NCI-H1417 (cell line): ENCODE measurements around the gene PDE4B.

ENCODE experiments used
- DNase-seq, 3 experiments: peaks; one replicate each; lab custom pipeline; 2025; lab: John Stamatoyannopoulos, UW

The PDE4B gene

DNA sequence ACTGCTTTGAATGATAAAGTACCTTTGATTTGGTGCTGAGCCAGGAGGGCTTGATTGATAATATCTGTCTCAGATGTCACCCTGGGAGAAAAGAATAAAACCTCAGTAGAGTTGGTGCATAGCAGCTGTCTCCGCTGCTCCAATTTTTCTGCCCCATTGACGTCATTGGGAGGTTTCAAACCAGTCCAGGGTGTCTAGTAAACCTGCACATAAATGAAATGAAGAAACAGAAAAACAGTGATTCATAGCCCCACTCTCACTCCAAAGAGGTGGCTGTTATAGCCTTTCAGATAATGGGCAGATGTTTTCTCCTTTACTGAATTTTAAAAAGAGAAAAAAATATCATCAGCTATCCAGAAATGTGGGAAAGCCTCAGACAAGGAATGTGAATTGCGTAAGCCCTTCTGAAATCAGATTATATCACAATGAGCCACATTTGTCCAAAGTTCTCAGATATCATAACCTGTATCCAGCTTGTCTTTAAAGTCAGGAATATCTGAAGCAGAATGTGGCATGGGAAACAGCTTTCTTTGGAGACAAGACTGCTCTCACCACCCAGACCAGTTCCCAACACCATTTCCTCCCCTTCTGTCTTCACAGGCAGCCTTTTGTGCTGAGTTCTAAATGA, 390.0 kb downstream of the PDE4B start:
- DNase-seq: peak; percentile 3 to 44 (median 8)

GRCh38 chr1:66183400-66183799, 390.7 kb downstream of the PDE4B start:
- no peak for DNase-seq

DNA sequence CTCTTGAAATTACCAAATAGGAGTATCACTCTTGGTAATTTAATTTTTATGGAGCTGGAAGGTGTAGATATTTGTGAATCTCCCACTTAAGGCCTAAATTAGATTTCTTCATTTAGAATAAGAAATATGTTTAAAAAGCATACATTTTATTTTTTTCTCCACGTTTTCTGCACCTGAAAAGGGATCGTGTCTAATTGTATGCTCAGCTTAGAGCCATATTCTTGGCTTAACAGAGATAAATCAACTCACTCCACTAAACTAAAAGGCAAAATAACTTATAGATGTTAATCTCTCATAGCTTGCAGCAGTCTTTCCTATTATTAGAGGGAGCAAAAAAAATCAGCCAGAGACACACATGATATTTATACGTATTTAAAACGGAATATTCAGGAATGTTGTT, 404.4 kb downstream of the PDE4B start:
- no peak for DNase-seq

DNA sequence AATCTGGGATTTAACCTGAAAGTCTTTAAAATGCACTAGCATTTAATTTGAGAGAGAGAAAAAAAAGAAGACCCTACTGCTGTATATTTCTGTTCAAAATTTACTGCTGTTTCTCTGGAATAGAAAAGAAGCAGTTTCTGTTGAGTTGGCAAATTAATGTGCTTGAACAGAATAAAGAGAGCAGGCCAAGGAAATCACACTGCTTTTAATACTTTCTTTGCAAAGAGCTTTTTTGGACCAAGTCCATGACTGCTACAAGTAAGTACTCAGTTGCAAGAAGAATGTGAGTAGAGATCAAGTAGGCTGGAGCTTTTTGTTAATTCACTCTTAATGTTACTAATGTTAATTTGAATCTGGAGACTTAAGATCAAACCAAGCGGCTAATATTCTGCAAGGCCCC, 405.1 kb downstream of the PDE4B start:
- no peak for DNase-seq

- DNase-seq: no peak
Observed at GRCh38 chr1:66206563-66207144, 414.0 kb downstream of the PDE4B start.

GRCh38 chr1:66207484-66207883, 414.8 kb downstream of the PDE4B start:
- peak in 2 of 3 experiments; percentile 15 to 67 for DNase-seq

DNA sequence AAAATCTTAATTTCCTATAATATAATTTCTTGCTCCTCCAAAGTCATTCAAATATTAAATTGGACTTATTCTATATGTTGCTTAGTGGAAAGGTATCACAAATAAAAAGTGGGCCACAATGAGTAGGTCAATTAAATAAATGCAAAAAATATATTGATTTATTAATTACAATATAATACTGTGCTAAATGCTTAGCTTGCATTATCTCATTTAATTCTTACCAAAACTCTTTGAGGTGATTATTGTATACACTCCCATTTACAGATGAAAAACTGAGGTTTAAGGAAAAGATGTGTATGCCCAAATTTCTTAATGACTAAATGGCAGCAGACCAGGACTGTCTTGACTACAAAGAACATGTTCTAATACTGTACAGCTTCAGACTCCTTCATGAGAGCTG, 415.9 kb downstream of the PDE4B start:
- DNase-seq: no peak

DNA sequence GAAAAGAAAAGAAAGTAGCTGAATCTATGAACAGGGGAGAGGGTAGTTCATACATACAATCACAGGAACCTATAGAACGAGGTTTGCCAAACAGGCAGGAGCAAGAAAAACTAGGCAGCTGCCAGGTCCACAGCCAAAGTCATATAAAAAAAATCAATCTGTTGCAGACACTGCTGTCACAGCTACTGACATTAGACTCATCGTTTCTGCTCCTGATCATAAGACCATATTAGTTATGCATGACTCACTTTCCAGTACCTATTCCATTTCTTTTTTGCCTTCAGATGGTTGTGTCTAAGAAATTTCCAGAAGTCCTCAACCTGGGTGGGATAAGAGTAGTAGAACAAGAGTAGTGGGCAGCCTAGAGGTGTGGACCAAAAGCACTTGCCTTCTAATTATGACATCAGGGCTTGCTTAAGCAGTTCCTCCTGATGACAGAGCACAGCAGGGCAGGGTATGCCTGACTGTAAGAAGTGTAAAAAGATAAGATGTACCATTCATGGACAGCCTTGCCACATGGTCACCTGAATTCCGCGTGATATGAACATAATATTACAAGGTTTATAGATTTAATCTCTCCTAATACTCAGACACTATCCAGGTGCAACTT, 418.0 kb downstream of the PDE4B start:
- no peak for DNase-seq

DNA sequence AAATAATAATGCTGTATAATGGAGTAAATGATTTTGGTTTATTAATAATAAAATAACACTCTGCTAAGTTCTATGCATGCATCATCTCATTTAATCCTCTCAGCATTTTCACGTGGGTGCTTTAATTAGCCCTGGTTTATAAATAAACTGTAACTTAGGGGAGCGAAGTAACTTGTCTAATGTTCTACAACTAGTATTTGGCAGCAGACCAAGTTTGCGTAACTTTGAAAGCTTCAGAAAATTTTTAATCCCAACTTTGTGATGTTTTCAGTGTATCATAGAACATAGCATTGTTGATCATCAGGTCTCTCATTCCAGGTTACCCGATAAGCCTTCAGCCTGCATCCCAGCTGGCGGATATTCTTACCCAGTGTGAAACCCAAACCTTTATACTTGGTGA, 418.8 kb downstream of the PDE4B start:
- no peak for DNase-seq

DNA sequence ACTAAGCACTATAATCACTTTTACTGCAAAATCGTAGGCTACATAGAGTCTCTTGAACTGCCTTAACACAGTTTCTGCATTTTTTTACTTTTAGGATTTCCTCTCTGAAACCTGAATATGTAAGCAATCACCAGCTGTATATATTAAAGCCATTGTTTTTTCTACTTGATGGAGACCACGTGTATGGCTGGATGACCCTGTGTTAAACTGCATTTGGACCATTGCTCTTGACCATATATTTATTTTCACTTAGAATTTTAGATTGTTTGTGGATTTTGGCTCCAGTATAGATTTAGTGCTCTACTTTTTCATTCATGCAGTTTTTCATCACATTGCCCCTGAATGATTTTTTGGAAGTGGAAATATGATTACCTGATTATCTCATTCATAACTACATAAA, 420.8 kb downstream of the PDE4B start:
- no peak for DNase-seq

GRCh38 chr1:66214901-66215300, 422.2 kb downstream of the PDE4B start:
- DNase-seq: no peak

GRCh38 chr1:66217021-66217420, 424.3 kb downstream of the PDE4B start:
- DNase-seq: peak in 2 of 3 experiments; percentile 64 to 83

GRCh38 chr1:66217561-66217960, 424.9 kb downstream of the PDE4B start:
- no peak for DNase-seq

GRCh38 chr1:66220477-66220876, 427.8 kb downstream of the PDE4B start:
- no peak for DNase-seq

DNA sequence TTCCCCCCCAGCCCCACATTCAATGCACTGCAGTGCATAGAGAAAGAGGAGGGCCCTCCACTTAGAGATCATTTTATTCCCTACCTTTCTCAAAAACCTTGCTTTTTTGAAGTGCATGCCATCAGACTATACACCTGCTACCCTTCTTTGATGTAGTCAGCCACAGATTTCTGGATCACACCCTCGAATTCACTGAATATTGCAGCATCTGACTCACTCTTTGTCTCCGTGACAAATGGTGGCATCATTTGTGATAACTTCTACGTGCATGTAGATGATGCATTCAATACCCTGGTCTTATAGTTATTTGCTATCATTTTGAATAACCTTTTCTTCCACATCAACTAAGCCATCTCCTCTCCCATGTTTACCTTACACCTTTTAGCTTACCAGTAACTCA, 431.0 kb downstream of the PDE4B start:
- no peak for DNase-seq

GRCh38 chr1:66226985-66227384, 434.3 kb downstream of the PDE4B start:
- no peak for DNase-seq

DNA sequence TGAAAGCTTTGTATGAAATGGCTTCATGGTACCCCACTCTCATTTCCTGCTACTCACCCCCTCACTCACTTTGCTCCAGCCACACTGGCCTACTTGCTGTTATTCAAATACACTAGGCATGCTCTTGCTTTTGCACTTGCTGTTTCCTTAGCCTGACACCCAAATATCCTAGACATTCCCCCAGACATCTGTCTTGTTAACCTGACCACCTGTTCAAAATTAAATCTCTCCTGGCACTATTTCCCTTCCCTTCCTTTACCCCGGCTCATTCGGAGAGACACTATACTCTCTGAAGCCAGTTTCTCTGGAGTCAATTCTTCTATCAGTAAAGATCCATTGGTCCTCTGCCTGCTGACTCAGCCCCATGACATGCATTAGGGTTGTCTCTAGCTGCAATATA, 435.3 kb downstream of the PDE4B start:
- DNase-seq: no peak

- DNase-seq: peak in 1 of 3 experiments; percentile 55
Observed at GRCh38 chr1:66231217-66231616, 438.5 kb downstream of the PDE4B start.

DNA sequence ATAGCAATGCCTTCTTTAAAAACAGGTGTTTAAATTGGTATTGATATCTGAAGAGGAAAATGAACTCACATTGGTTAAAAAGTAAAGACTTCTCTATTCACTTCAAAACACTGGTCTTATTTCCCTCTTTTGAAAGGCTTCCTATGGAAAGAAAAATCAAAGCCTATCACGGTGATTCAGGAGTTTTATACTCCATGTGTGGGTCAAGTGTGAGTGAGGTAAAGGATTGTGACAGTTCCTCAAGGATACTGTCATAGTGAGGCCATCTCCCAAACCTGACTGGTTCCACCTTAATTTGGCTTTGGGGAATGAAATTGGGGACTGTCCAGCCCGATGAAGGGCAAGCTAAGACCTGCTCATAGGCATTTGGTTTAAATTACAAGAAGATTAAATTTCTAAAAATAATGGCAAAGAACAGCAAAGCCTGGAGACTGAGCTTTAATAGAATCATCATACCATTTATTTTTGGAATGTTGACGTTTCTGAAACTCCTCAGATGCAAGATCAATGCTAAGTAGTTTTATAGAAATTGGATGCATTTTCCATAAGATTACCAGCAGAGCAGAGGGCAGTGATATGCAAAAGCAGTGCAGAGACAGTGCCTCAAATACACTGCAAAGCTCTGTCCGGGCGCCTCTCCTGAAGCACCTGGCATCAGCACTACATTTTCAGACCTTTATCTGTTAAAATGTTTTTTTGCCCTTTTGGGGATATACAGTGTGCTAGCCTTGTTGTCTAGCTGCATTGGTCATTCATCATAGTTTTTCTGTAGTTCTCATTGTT, 439.2 kb downstream of the PDE4B start:
- DNase-seq: no peak

- no peak for DNase-seq
Observed at GRCh38 chr1:66237042-66237441, 444.3 kb downstream of the PDE4B start.

- no peak for DNase-seq
Observed at GRCh38 chr1:66237722-66238479, 445.2 kb downstream of the PDE4B start.

DNA sequence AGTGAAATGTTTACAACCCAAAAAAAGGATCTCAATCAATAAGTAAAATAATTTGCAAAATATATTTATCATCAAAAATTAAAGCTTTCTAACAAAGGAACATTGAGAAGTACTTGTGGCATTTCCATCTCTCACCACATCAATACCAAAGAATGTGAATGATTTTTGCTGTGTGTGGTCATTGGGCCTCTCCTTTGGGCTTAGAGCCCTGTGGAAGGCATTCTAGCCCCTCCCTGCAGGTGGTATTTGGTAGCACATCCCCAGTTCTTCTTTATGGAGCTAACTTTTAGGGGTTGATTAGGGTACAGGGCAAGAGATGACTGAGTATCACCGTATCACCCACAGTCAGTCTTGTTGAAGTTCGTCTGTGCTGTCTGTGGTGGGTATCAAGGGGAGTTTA, 447.1 kb downstream of the PDE4B start:
- DNase-seq: no peak
